ENCODE measurements around the gene USP50.
A peak's percentile ranks its signal among the peaks of the same experiment; 100 is the strongest.
"Not testable (repeated sequence)": the region's sequence is repeated elsewhere in the genome, so short reads cannot be mapped to it uniquely, and the experiment has no call there.

The USP50 gene

GRCh38 chr15:50501815-50502214 is 44.7 kb downstream of the USP50 start:
- no peak for DNase-seq

GRCh38 chr15:50500352-50500751 is 46.1 kb downstream of the USP50 start:
- DNase-seq = no peak

- no peak for DNase-seq
Observed at GRCh38 chr15:50496692-50497091, 49.8 kb downstream of the USP50 start.

DNA sequence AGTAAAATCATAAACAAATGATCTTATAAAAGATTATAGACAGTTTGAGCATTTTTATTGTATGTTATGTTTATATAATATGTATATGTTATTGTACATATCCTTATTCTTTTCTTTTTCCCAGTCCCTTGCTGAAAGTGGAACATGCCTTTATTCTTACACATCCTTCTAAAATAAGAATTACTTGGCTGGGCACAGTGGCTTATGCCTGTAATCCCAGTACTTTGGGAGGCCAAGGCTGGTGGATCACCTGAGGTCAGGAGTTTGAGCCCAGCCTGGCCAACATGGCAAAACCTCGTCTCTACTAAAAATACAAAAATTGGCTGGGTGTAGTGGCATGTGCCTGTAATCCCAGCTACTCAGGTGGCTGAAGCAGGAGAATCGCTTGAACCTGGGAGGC is 51.9 kb downstream of the USP50 start:
- DNase-seq = not testable (repeated sequence)

DNA sequence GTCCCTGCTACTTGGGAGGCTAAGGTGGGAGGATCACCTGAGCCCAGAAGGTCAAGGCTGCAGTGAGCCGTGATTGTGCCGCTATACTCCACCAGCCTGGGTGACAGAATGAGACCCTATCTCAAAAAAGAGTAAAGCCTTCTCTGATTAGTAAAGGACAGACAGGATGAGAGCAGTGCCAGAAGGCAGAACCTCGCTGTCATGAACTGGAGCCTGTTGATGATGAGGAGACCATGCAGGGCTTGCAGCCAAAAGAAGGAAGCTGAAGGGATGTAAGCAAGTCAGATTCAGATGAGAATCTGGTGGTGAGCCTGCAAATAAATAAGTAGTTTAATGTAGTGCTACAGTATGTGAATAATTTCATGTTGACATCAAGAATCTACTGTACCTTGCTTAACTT is 52.8 kb downstream of the USP50 start:
- no peak for DNase-seq

DNA sequence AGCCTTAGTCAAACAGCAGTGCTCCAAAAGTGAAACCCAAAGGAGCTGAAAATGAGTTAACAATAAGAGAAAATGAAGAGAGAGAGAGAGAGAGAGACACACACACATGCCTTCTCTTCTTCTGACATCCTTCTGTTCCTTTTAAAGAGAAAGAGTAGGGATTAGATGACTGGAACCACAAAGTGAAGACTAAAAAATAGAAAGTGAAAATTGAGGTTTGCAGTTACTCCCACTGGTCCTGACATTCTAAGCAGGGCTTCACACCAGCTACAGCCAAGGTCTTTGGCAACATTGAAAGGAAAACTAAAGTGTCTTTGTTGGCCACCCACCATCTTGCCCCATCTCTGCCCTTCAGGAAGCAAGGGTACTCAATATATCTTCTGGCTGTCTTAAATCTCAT is 59.2 kb downstream of the USP50 start:
- peak in 2 of 3 donors; percentile 1 to 21 for DNase-seq

GRCh38 chr15:50485389-50485788 is 61.1 kb downstream of the USP50 start:
- no peak for DNase-seq

- no peak for DNase-seq
Observed at GRCh38 chr15:50484781-50485180, 61.7 kb downstream of the USP50 start.

- no peak for DNase-seq
Observed at GRCh38 chr15:50476143-50476542, 70.3 kb downstream of the USP50 start.

- DNase-seq = no peak
Observed at GRCh38 chr15:50471072-50471471, 75.4 kb downstream of the USP50 start.

- no peak for DNase-seq
Observed at GRCh38 chr15:50463423-50464358, 82.8 kb downstream of the USP50 start.

GRCh38 chr15:50458348-50459112 is 87.9 kb downstream of the USP50 start:
- DNase-seq = no peak

- DNase-seq = no peak
Observed at GRCh38 chr15:50452927-50453326, 93.5 kb downstream of the USP50 start.

Data from suppressor macrophage treated with lipopolysaccharide for 1 hour (primary cell).